Keratinocyte (primary cell): Measurements from ENCODE around the gene GLT8D2. TPM values are rescaled to one million over a fixed set of nuclear protein-coding genes. Genes with fewer than 3 reads are reported as not detected.

Experiments used
- DNase-seq: peaks from one replicate; pipeline ENCODE4 v3.0.0-alpha.2; 2011; ENCODE audit warnings: low read depth, missing footprints, low spot score
- FAIRE-seq: peaks from 2 replicates; lab custom pipeline; 2011; peaks lifted over from hg19 to GRCh38; lab: Jason Lieb, UNC
- H2AFZ ChIP-seq: 2 replicates; pipeline ENCODE4 v1.6.0; 2012; ENCODE audit warnings: low read length, control low read depth, inconsistent platforms; ENCODE audit not compliant: control insufficient read depth
- H3K27ac ChIP-seq: 2 replicates; pipeline ENCODE4 v1.5.1; 2011; ENCODE audit warnings: low read length; ENCODE audit not compliant: control insufficient read depth, insufficient read depth
- H3K27me3 ChIP-seq: 3 replicates; pipeline ENCODE4 v1.6.0; 2011; ENCODE audit warnings: low read length; ENCODE audit not compliant: control insufficient read depth, insufficient read depth; ENCODE audit errors: extremely low read depth
- H3K36me3 ChIP-seq, 2 experiments: 2 replicates in 1 of 2; 3 replicates in 1 of 2; pipeline ENCODE4 v1.5.1; 2011; ENCODE audit warnings: low read length in 2 of 2, mild to moderate bottlenecking in 1 of 2; ENCODE audit not compliant: control insufficient read depth in 2 of 2, insufficient read depth in 2 of 2; ENCODE audit errors: extremely low read depth in 1 of 2
- H3K4me1 ChIP-seq: 3 replicates; pipeline ENCODE4 v1.5.1; 2011; ENCODE audit warnings: low read length; ENCODE audit not compliant: control insufficient read depth, insufficient read depth; ENCODE audit errors: extremely low read depth
- H3K4me2 ChIP-seq: 3 replicates; pipeline ENCODE4 v1.6.0; 2011; ENCODE audit warnings: low read depth, low read length; ENCODE audit not compliant: control insufficient read depth, insufficient read depth; ENCODE audit errors: extremely low read depth
- H3K4me3 ChIP-seq, 3 experiments: fragments of 200-600 bp in 1 of 3; sonication (generic) in 1 of 3; 2 replicates in 2 of 3; 3 replicates in 1 of 3; pipeline ENCODE4 v1.5.1; 2011 to 2016; ENCODE audit warnings: low read length in 3 of 3, mild to moderate bottlenecking in 3 of 3, control low read depth in 2 of 3, inconsistent platforms in 1 of 3, low read depth in 1 of 3, mixed read lengths in 1 of 3, mixed run types in 1 of 3, moderate library complexity in 1 of 3; ENCODE audit not compliant: control insufficient read depth in 2 of 3, insufficient read depth in 2 of 3; ENCODE audit errors: extremely low read depth in 1 of 3
- H3K79me2 ChIP-seq: 2 replicates; pipeline ENCODE4 v1.6.0; 2012; ENCODE audit warnings: low read length; ENCODE audit not compliant: control insufficient read depth, insufficient read depth
- H3K9ac ChIP-seq: 3 replicates; pipeline ENCODE4 v1.6.0; 2011; ENCODE audit warnings: low read length; ENCODE audit not compliant: control insufficient read depth, insufficient read depth; ENCODE audit errors: extremely low read depth
- H3K9me1 ChIP-seq: 3 replicates; pipeline ENCODE4 v1.6.0; 2011; ENCODE audit warnings: low read length; ENCODE audit not compliant: control insufficient read depth, insufficient read depth; ENCODE audit errors: extremely low read depth
- H3K9me3 ChIP-seq: 2 replicates; pipeline ENCODE4 v1.5.1; 2012; ENCODE audit warnings: low read depth, low read length; ENCODE audit not compliant: control insufficient read depth
- H4K20me1 ChIP-seq: 3 replicates; pipeline ENCODE4 v1.6.0; 2011; ENCODE audit warnings: low read length; ENCODE audit not compliant: control insufficient read depth, insufficient read depth; ENCODE audit errors: extremely low read depth
- CTCF ChIP-seq, 3 experiments: IDR thresholded peaks in 1 of 3; conservative IDR thresholded peaks in 1 of 3; optimal IDR thresholded peaks in 1 of 3; 2 replicates in 2 of 3; 3 replicates in 1 of 3; pipeline versions ENCODE3 to v1.5.1; 2011; ENCODE audit warnings: low read length in 3 of 3, mild to moderate bottlenecking in 3 of 3, moderate library complexity in 2 of 3, control low read depth in 1 of 3, inconsistent platforms in 1 of 3; ENCODE audit not compliant: insufficient read depth in 2 of 3; ENCODE audit errors: extremely low read depth in 1 of 3
- EZH2 ChIP-seq: IDR thresholded peaks from one replicate; pipeline ENCODE4 v1.6.1; 2012; ENCODE audit warnings: inconsistent platforms, mild to moderate bottlenecking, low read length, moderate library complexity
- dilution Hi-C: fragments of 300-500 bp; cut with MboI; formaldehyde crosslinking; loops from one replicate; pipeline ENCODE4 v1.7.0; 2020; ENCODE audit warnings: low sequenced_read_pairs; ENCODE audit not compliant: extremely low pct_ligation_motif_present
- polyA plus RNA-seq, 5 experiments: library from polyadenylated mRNA; depleted of rRNA in 3 of 5; stranded (reverse) in 3 of 5; stranded (forward) in 1 of 5; unstranded in 1 of 5; fragments of >200 nt; gene quantifications; 1 replicate in 1 of 5; 2 replicates in 3 of 5; 3 replicates in 1 of 5; pipeline versions ENCODE4 v1.2.1 to v1.2.3, GENCODE V29; 2011 to 2012; ENCODE audit warnings: missing spikeins in 2 of 5, low read depth in 1 of 5, low replicate concordance in 1 of 5

GLT8D2 gene
- polyA plus RNA-seq, 1 donor (not counting 4 experiments of a cell fraction or from before 2014, with no cell fraction given), result 1.4 TPM

DNA sequence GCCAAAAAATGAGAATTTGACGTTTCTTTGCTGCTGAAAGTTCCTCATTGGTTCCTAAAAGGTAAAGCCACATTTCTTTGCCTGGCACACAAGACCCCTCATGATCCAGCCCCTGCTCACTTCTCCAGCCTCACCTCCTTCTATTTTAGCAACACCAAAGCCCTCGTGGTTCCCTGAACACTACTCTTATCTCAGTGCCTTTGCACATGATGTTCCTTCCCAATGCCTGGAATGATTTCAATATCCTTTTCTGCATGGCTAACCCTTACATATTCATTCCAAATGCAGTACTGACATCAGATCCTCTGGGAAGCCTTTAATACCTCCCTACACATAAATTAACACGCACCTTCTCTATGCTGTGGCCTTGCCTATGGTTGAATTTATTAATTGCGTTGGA lies 39.9 kb downstream of the GLT8D2 start:
- no peak overlapping the region for H3K27ac ChIP-seq
- H3K9me3 ChIP-seq, result no peaks in the 10 kb centered on the region
- dilution Hi-C loops, result no loop called here

DNA sequence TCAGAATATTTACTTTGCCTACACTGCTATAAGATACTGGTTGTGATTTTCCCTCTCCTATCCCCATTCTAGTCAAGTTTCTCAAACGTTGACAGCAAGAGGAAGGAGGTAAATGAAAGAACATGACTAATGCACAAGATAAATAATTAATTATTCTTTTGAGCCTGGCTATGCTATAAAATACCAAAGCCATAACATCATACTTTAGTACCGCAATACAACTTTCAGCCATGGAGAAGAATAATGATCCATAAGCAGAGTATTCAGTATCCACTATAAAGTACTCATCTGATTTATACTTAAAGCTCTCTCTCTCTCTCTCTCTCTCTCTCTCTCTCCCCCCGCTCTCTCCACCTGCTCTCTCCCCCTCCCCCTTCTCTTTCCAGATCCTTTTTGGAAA lies 43.1 kb downstream of the GLT8D2 start:
- Histone ChIP-seq H3K4me2 (peak overlapping the region; percentile 66), H3K27ac (no peak overlapping the region)
- no peak for FAIRE-seq

More for the DNA sequence above, 39.9 kb downstream of the GLT8D2 start:
- H3K4me2 ChIP-seq, result no peak overlapping the region
- no peaks in the 10 kb centered on the region for H3K36me3 ChIP-seq
- no peak for DNase-seq
- H3K27me3 ChIP-seq, result no peaks in the 10 kb centered on the region
- no peak overlapping the region for H2AFZ ChIP-seq
- no peak for FAIRE-seq
- H3K9me1 ChIP-seq, result no peaks in the 10 kb centered on the region
- no peak overlapping the region for H3K4me3 ChIP-seq
- no peak overlapping the region for H3K9ac ChIP-seq
- H3K79me2 ChIP-seq, result no peaks in the 10 kb centered on the region
- TF ChIP-seq EZH2, result no peak
- no peak for TF ChIP-seq CTCF (optimal IDR thresholded peaks at IDR 0.05 in 1 of 3, IDR thresholded peaks at IDR 0.05 in 1 of 3, conservative IDR thresholded peaks at IDR 0.05 in 1 of 3; ENCODE audit: extremely low read depth in 1 of 3, insufficient read depth in 2 of 3, low read length in 3 of 3)
- H3K4me1 ChIP-seq, result peaks cover 16% of the 10 kb centered on the region
- H4K20me1 ChIP-seq, result no peaks in the 10 kb centered on the region

More for the DNA sequence above, 43.1 kb downstream of the GLT8D2 start:
- Histone ChIP-seq H3K36me3 (no peaks in the 10 kb centered on the region), H3K4me1 (peaks cover 16% of the 10 kb centered on the region), H3K4me3 (peak overlapping the region in 1 of 3 experiments; percentile 14), H4K20me1 (no peaks in the 10 kb centered on the region), H3K27me3 (peaks cover under 1% of the 10 kb centered on the region), H2AFZ (no peak overlapping the region), H3K9ac (no peak overlapping the region), H3K79me2 (no peaks in the 10 kb centered on the region), H3K9me3 (no peaks in the 10 kb centered on the region), H3K9me1 (no peaks in the 10 kb centered on the region)
- dilution Hi-C loops, result no loop called here
- no peak for TF ChIP-seq EZH2
- no peak for TF ChIP-seq CTCF (optimal IDR thresholded peaks at IDR 0.05 in 1 of 3, IDR thresholded peaks at IDR 0.05 in 1 of 3, conservative IDR thresholded peaks at IDR 0.05 in 1 of 3; ENCODE audit: extremely low read depth in 1 of 3, insufficient read depth in 2 of 3, low read length in 3 of 3)
- peak; percentile 13 for DNase-seq
